GM12874 (cell line): Measurements from ENCODE around the gene TTC21A.

Experiments used
- CTCF ChIP-seq: IDR thresholded peaks from 2 replicates; pipeline ENCODE4 v1.5.1; 2011; ENCODE audit warnings: low read depth, mild to moderate bottlenecking, control low read depth, low read length, moderate library complexity; ENCODE audit not compliant: insufficient read depth

TTC21A gene

GRCh38 chr3:39068556-39068955 is 38.9 kb upstream of the TTC21A start:
- TF ChIP-seq CTCF = no peak

GRCh38 chr3:39075910-39076309 is 31.6 kb upstream of the TTC21A start:
- TF ChIP-seq CTCF = no peak

- no peak for TF ChIP-seq CTCF
Measured at GRCh38 chr3:39079530-39079929, 27.9 kb upstream of the TTC21A start.

- TF ChIP-seq CTCF = no peak
Measured at GRCh38 chr3:39080026-39080425, 27.5 kb upstream of the TTC21A start.

GRCh38 chr3:39082666-39083313 is 24.7 kb upstream of the TTC21A start:
- TF ChIP-seq CTCF = no peak

DNA sequence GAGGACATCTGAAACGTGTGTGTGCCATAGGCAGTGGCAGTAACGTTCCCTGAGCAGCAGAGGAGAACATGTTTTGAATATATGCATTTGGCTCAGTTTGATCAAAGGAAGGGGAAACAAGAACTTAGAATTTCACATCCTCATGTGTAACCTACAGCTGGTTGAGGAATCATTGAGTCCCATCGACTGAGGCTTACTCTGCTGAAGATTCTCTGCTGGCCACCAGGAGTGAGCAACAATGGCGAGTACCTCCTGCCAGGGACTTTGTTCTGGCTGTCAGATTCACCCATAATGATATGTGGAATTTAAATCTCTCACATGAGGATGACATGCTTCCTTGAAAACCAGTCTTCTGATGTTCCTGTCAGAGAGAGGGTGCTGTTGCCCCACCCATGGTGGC is 21.3 kb upstream of the TTC21A start:
- TF ChIP-seq CTCF = no peak

GRCh38 chr3:39088456-39088855 is 19.0 kb upstream of the TTC21A start:
- TF ChIP-seq CTCF = no peak
